Endothelial cell of umbilical vein (primary cell): ENCODE measurements around the gene LRRC46. TPM values are rescaled to one million over a fixed set of nuclear protein-coding genes. Genes with fewer than 3 reads are reported as not detected.

Experiments
- BruUV-seq: library from RNA; stranded (reverse); fragments of 400-500 nt; replicated peaks from 2 replicates; lab custom pipeline; 2021; lab: Mats Ljungman, UMichigan
- CTCF ChIA-PET: fragments of 300-600, 350-600 bp; sonication (Branson Sonifier 250); formaldehyde crosslinking; loops from one replicate; lab custom pipeline; 2021; ENCODE audit warnings: antibody characterized with exemption, inconsistent platforms; lab: Charles Lee
- POLR2A ChIA-PET: fragments of 300-600, 350-600 bp; sonication (Branson Sonifier 250); formaldehyde crosslinking; loops from one replicate; lab custom pipeline; 2021; ENCODE audit warnings: antibody characterized with exemption, inconsistent platforms; lab: Charles Lee
- DNase-seq: peaks from one replicate; pipeline ENCODE4 v3.0.0-alpha.2; 2011; ENCODE audit warnings: low read depth, low spot score
- FAIRE-seq: peaks from 2 replicates; lab custom pipeline; 2011; peaks lifted over from hg19 to GRCh38; lab: Jason Lieb, UNC
- H2AFZ ChIP-seq: 2 replicates; pipeline ENCODE4 v1.6.0; 2012; ENCODE audit warnings: low read depth, low read length, control low read depth, inconsistent platforms
- H3K27ac ChIP-seq: 2 replicates; pipeline ENCODE4 v1.5.1; 2011; ENCODE audit warnings: low read depth, mild to moderate bottlenecking, control low read depth, low read length, moderate library complexity; ENCODE audit not compliant: insufficient read depth
- H3K27me3 ChIP-seq, 2 experiments: 2 replicates each; pipeline versions ENCODE4 v1.6.0 to v1.6.1; 2011; ENCODE audit warnings: low read length in 2 of 2, mixed read lengths in 1 of 2; ENCODE audit not compliant: control insufficient read depth in 2 of 2, insufficient read depth in 2 of 2
- H3K36me3 ChIP-seq, 2 experiments: 2 replicates in 1 of 2; 3 replicates in 1 of 2; pipeline ENCODE4 v1.5.1; 2011; ENCODE audit warnings: low read length in 2 of 2, mild to moderate bottlenecking in 1 of 2, moderate library complexity in 1 of 2; ENCODE audit not compliant: control insufficient read depth in 2 of 2, insufficient read depth in 2 of 2; ENCODE audit errors: extremely low read depth in 1 of 2
- H3K4me1 ChIP-seq: 3 replicates; pipeline ENCODE4 v1.5.1; 2011; ENCODE audit warnings: mild to moderate bottlenecking, low read length; ENCODE audit not compliant: control insufficient read depth, insufficient read depth; ENCODE audit errors: extremely low read depth
- H3K4me2 ChIP-seq: 2 replicates; pipeline ENCODE4 v1.6.1; 2011; ENCODE audit warnings: low read length, control low read depth, mixed read lengths; ENCODE audit not compliant: insufficient read depth
- H3K4me3 ChIP-seq, 3 experiments: fragments of 200-600 bp in 1 of 3; sonication (generic), shearing (Covaris generic) in 1 of 3; replicated peaks in 1 of 3; 2 replicates each; pipeline ENCODE4 v1.5.1; 2011 to 2016; ENCODE audit warnings: control low read depth in 3 of 3, low read length in 3 of 3, mild to moderate bottlenecking in 2 of 3, inconsistent platforms in 1 of 3, low read depth in 1 of 3, moderate library complexity in 1 of 3; ENCODE audit not compliant: insufficient read depth in 1 of 3
- H3K79me2 ChIP-seq: 2 replicates; pipeline ENCODE4 v1.6.0; 2012; ENCODE audit warnings: low read length, inconsistent platforms; ENCODE audit not compliant: control insufficient read depth, insufficient read depth
- H3K9ac ChIP-seq: replicated peaks from 2 replicates; pipeline ENCODE3; 2011; ENCODE audit warnings: low read length, control low read depth; ENCODE audit not compliant: insufficient read depth; ENCODE audit errors: extremely low read depth
- H3K9me1 ChIP-seq: replicated peaks from 3 replicates; pipeline ENCODE4 v1.6.0; 2011; ENCODE audit warnings: mild to moderate bottlenecking, low read length; ENCODE audit not compliant: control insufficient read depth, insufficient read depth; ENCODE audit errors: extremely low read depth
- H3K9me3 ChIP-seq: replicated peaks from 2 replicates; pipeline ENCODE4 v1.5.1; 2012; ENCODE audit warnings: low read length, inconsistent platforms; ENCODE audit not compliant: control insufficient read depth, insufficient read depth
- H4K20me1 ChIP-seq: replicated peaks from 2 replicates; pipeline ENCODE3; 2011; ENCODE audit warnings: mild to moderate bottlenecking, low read length; ENCODE audit not compliant: control insufficient read depth, insufficient read depth; ENCODE audit errors: extremely low read depth
- CTCF ChIP-seq, 2 donors: IDR thresholded peaks; 1 replicate in 1 of 2; 2 replicates in 1 of 2; pipeline ENCODE4 v1.5.1; 2011; ENCODE audit warnings: low read length in 2 of 2, mild to moderate bottlenecking in 2 of 2, moderate library complexity in 2 of 2, control low read depth in 1 of 2, inconsistent platforms in 1 of 2, low read depth in 1 of 2; ENCODE audit not compliant: insufficient read depth in 1 of 2; ENCODE audit errors: extremely low read depth in 1 of 2
- EZH2 ChIP-seq: IDR thresholded peaks from 2 replicates; pipeline ENCODE4 v1.6.1; 2012; ENCODE audit warnings: borderline replicate concordance, low read depth, mild to moderate bottlenecking, moderate library complexity, low read length, inconsistent platforms; ENCODE audit not compliant: severe bottlenecking
- FOS ChIP-seq: IDR thresholded peaks from 2 replicates; pipeline ENCODE4 v1.6.1; 2011; ENCODE audit warnings: mild to moderate bottlenecking, low read length, moderate library complexity, borderline replicate concordance; ENCODE audit not compliant: insufficient read depth
- GATA2 ChIP-seq: IDR thresholded peaks from 2 replicates; pipeline ENCODE4 v1.7.0; 2011; ENCODE audit warnings: low read depth, mild to moderate bottlenecking, moderate library complexity, mixed read lengths, low read length; ENCODE audit not compliant: insufficient read length, insufficient read depth
- JUN ChIP-seq: IDR thresholded peaks from 2 replicates; pipeline ENCODE4 v1.6.1; 2011; ENCODE audit warnings: borderline replicate concordance, low read depth; ENCODE audit not compliant: insufficient read length, insufficient read depth
- MAX ChIP-seq: IDR thresholded peaks from 2 replicates; pipeline ENCODE4 v1.6.1; 2011; ENCODE audit not compliant: insufficient read depth, insufficient read length
- MYC ChIP-seq: IDR thresholded peaks from one replicate; pipeline ENCODE4 v1.6.1; 2011; ENCODE audit warnings: mild to moderate bottlenecking, low read depth, low read length
- POLR2A ChIP-seq: IDR thresholded peaks from 2 replicates; pipeline ENCODE4 v1.6.1; 2012; ENCODE audit warnings: low read depth, mild to moderate bottlenecking, control low read depth, low read length
- POLR2AphosphoS5 ChIP-seq: IDR thresholded peaks from 2 replicates; pipeline ENCODE4 v1.6.1; 2012; ENCODE audit warnings: low read depth, mild to moderate bottlenecking, control low read depth, low read length, moderate library complexity; ENCODE audit not compliant: insufficient read depth
- dilution Hi-C: fragments of 300-500 bp; cut with MboI; formaldehyde crosslinking; loops from one replicate; pipeline ENCODE4 v1.15.0; 2019; ENCODE audit warnings: low sequenced_read_pairs; ENCODE audit not compliant: extremely low pct_ligation_motif_present
- intact Hi-C: fragments of 100-400 bp; cut with micrococcal nuclease; formaldehyde crosslinking; loops from one replicate; pipeline ENCODE4 v1.10.0; 2022
- polyA plus RNA-seq, 4 experiments: library from polyadenylated mRNA; depleted of rRNA in 3 of 4; stranded (reverse) in 3 of 4; unstranded in 1 of 4; fragments of >200 nt; gene quantifications; 2 replicates each; pipeline versions ENCODE4 v1.2.1 to v1.2.3, GENCODE V29; 2011 to 2012; ENCODE audit warnings: missing spikeins in 1 of 4
- total RNA-seq: library from RNA; stranded (reverse); gene quantifications from 2 replicates; pipeline ENCODE4 v1.2.3, GENCODE V29; 2021

Gene LRRC46
- total and polyA plus RNA-seq, 2 donors (not counting 3 experiments of a cell fraction or from before 2014, with no cell fraction given): 0.36 to 0.42 TPM

- POLR2A ChIA-PET: no interaction called here
- dilution Hi-C loops: no loop called here
- Histone ChIP-seq H3K9me3 (no peaks in the 10 kb centered on the region), H4K20me1 (no peaks in the 10 kb centered on the region), H3K9ac (no peak overlapping the region), H3K4me1 (no peaks in the 10 kb centered on the region), H3K27ac (no peak overlapping the region), H2AFZ (no peak overlapping the region), H3K9me1 (no peaks in the 10 kb centered on the region), H3K36me3 (peaks cover 0 to 4% of the 10 kb centered on the region in 2 experiments), H3K79me2 (no peaks in the 10 kb centered on the region), H3K27me3 (peaks cover 0 to 2% of the 10 kb centered on the region in 2 experiments), H3K4me3 (no peak overlapping the region), H3K4me2 (no peak overlapping the region)
- intact Hi-C loops: loop anchor here (1.0 to 5.0 kb wide), 3 partner anchors 26 to 140 kb away; no protein-coding TSS in a partner anchor
- no TSS peak for BruUV-seq
- TF ChIP-seq EZH2 (no peak), JUN (no peak), POLR2A (no peak), MAX (no peak)
- no peak for DNase-seq
- no peak for FAIRE-seq
- CTCF ChIA-PET: interaction anchor here (1.2 to 2.2 kb wide), 5 partner anchors 8 to 138 kb away, joined by 3 to 10 read pairs (median 5); no protein-coding TSS in a partner anchor
Measured at GRCh38 chr17:47801906-47802305, 29.6 kb upstream of the LRRC46 start.

DNA sequence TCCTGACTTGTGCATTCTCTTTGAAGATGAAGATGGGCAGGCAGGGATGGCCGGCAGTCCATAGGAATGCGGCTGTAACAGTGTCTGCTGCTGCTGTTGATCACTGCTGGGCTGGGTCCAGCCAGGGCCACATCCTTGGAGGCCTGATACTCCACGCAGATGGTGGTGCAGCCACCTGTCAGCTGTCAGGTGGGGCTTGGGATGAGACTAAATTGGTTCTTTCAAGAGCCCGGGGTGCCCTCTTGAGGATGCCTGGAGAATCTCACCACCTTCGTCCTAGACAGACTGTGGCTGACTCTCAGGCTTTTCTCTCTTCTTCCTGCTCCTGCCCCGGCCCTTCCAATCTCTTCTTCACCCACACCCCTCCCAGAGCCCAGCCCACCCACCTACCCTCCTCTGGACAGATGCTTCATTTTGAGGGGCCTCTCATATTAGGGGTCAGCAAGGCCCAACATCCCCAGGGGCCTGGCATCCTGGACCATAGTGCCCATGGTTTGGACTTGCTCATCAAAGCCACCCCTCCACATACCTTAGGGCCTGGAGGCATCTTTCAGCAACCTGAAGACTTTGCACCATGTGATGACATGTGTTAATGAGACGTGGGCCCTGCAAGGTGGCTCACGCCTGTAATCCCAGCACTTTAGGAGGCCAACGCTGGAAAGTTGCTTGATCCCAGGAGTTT is 29.0 kb upstream of the LRRC46 start:
- peak; percentile 36 for DNase-seq
- Histone ChIP-seq H3K9me1 (no peaks in the 10 kb centered on the region), H3K79me2 (no peaks in the 10 kb centered on the region), H4K20me1 (no peaks in the 10 kb centered on the region), H3K4me1 (no peaks in the 10 kb centered on the region), H3K4me3 (no peak overlapping the region), H2AFZ (no peak overlapping the region), H3K9me3 (no peaks in the 10 kb centered on the region), H3K27me3 (peaks cover 0 to 2% of the 10 kb centered on the region in 2 experiments), H3K4me2 (no peak overlapping the region), H3K27ac (no peak overlapping the region), H3K36me3 (peaks cover 0 to 6% of the 10 kb centered on the region in 2 experiments), H3K9ac (no peak overlapping the region)
- ChIA-PET POLR2A (no interaction called here), CTCF (interaction anchor here (1.0 to 2.2 kb wide), 3 partner anchors 24 to 139 kb away, joined by 3 to 10 read pairs (median 3); no protein-coding TSS in a partner anchor)
- intact Hi-C loops: loop anchor here (1.0 to 5.0 kb wide), 3 partner anchors 26 to 140 kb away; no protein-coding TSS in a partner anchor
- peak; percentile 82 for FAIRE-seq
- TF ChIP-seq MYC (no peak), POLR2AphosphoS5 (no peak), MAX (no peak), GATA2 (no peak), FOS (no peak), CTCF (IDR thresholded peaks at IDR 0.05; ENCODE audit: extremely low read depth in 1 of 2, insufficient read depth in 1 of 2, low read depth in 1 of 2, low read length in 2 of 2) (peak; percentile 47 to 71), POLR2A (no peak)
- dilution Hi-C loops: no loop called here
- no TSS peak for BruUV-seq
